Measurements from ENCODE around the gene PBX4. TPM values are rescaled to one million over a fixed set of nuclear protein-coding genes. Genes with fewer than 3 reads are reported as not detected.

The PBX4 gene
- total and polyA plus RNA-seq, 11 donors: 0.43 to 0.69 (median 0.53) TPM; not detected in 8

DNA sequence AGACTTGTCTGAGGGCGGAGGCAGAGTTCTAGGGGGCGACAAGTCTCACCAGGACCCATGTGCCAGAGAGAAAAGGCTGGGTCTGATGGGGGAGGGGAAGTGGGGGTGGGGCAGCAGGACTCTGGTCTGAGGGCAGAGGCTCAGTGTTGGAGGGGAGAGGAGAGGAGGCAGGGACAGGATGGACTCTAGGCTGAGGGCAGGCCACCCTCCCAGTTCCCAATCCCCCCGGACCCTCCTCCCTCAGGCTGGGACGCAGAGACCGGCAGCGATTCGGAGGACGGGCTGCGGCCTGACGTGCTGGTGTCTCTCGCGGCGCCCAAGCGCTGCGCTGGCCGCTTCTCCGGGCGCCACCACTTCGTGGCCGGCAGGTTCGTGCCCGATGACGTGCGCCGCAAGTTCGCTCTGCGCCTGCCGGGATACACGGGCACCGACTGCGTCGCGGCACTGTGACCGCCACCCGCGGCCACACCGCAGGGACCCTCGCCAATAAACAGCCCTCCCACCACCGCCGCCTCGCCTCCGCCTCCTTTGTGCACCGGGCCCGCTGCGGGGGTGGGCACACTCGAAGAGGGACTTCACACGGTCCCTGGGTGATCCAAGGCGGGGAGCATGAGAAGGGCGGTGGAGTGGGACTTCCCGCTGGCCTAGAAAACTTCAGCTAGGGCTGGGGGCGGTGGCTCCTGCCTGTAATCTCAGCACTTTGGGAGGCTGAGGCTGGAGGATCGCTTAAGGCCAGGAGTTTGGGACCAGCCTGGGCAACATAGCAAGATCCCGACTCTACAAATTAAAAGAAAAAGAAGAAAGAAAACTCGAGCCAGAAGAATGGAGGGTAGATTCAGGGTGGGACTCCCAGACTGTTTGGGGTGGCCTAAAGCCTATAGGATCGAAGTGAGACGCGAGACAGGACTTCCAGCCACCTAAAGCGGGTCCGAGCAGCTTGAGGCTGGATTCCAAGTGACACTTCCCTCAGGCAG lies 81.1 kb downstream of the PBX4 start:
- Histone ChIP-seq H3K4me1 (peaks cover 4 to 36% (median 16%) of the 10 kb centered on the region in 12 donors), H3K27ac (no peak overlapping the region), H3K36me3 (peaks cover 0 to 5% (median 0%) of the 10 kb centered on the region in 9 donors), H3K4me3 (peak overlapping the region in 6 of 12 donors; percentile 25 to 52 (median 42)), H3K9me3 (no peaks in the 10 kb centered on the region), H3K27me3 (peaks cover 12 to 47% (median 23%) of the 10 kb centered on the region in 9 donors)
- intact Hi-C loops (cut with DNase I): loop anchor here in 5 of 10 donors (10.0 kb wide), 3 partner anchors 397 to 737 kb away; no protein-coding TSS in a partner anchor
- ATAC-seq (no peak), DNase-seq (no peak)
- TF ChIP-seq, protein P1, sequence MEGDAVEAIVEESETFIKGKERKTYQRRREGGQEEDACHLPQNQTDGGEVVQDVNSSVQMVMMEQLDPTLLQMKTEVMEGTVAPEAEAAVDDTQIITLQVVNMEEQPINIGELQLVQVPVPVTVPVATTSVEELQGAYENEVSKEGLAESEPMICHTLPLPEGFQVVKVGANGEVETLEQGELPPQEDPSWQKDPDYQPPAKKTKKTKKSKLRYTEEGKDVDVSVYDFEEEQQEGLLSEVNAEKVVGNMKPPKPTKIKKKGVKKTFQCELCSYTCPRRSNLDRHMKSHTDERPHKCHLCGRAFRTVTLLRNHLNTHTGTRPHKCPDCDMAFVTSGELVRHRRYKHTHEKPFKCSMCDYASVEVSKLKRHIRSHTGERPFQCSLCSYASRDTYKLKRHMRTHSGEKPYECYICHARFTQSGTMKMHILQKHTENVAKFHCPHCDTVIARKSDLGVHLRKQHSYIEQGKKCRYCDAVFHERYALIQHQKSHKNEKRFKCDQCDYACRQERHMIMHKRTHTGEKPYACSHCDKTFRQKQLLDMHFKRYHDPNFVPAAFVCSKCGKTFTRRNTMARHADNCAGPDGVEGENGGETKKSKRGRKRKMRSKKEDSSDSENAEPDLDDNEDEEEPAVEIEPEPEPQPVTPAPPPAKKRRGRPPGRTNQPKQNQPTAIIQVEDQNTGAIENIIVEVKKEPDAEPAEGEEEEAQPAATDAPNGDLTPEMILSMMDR (IDR thresholded peaks at IDR 0.05): no peak
- no peak for TF ChIP-seq POLR2A (IDR thresholded peaks at IDR 0.05)
- WGBS, 4 donors: 41 to 64% (median 43%) methylated on average over 30 to 59 of the region's 59 CpGs

DNA sequence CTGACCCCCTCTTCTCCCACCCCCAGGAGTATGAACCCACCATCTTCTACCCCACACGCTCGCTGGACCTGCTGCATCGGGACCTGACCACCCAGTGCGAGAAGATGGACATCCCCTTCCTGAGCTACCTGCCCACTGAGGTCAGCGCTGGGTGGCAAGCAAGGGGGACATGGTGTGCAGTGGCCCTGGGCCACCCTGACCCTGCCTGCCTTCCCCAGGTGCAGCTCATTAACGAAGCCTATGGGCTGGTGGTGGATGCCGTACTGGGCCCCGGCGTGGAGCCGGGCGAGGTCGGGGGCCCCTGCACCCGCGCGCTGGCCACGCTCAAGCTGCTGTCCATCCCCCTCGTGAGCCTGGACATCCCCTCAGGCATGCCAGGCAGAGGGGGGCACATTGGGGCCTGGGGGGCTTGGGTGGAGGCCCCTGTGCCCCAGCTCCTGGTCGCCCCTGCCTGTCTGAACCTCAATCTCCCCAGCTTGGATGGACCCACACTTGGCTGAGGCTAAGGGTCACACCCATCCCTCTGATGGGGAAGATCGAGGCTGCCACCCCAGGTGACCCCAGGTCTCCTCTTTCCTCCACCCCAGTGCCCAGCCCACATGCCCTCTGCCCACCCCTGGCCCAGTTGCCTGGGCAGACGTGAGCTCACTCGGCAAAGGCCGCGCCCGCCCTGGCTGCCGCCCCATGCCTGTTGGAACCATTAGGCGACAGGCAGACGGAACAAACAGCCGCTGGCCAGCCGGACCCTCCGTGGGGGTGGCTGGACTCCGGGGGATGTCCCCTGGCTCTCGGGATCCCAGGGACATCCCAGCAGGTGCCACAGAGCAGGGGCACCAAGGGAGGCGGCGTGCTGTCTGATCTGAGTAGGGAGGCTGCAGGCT lies 82.9 kb downstream of the PBX4 start:
- Histone ChIP-seq H3K27me3 (peaks cover 2 to 32% (median 18%) of the 10 kb centered on the region in 9 donors), H3K4me1 (peaks cover 4 to 32% (median 16%) of the 10 kb centered on the region in 12 donors), H3K9me3 (no peaks in the 10 kb centered on the region), H3K4me3 (no peak overlapping the region), H3K27ac (no peak overlapping the region), H3K36me3 (peaks cover 0 to 5% (median 0%) of the 10 kb centered on the region in 9 donors)
- no peak for ATAC-seq
- intact Hi-C loops (cut with DNase I): loop anchor here in 6 of 10 donors (2.0 to 10.0 kb wide), 4 partner anchors 107 to 739 kb away; partner anchors contain the start of gene GMIP (in 1 of the 6)
- DNase-seq: no peak
- 87 to 94% (median 90%) methylated on average over 22 to 34 of the region's 34 CpGs for WGBS, 4 donors
- no peak for TF ChIP-seq POLR2A (IDR thresholded peaks at IDR 0.05)
- TF ChIP-seq, protein P1 (IDR thresholded peaks at IDR 0.05): no peak

DNA sequence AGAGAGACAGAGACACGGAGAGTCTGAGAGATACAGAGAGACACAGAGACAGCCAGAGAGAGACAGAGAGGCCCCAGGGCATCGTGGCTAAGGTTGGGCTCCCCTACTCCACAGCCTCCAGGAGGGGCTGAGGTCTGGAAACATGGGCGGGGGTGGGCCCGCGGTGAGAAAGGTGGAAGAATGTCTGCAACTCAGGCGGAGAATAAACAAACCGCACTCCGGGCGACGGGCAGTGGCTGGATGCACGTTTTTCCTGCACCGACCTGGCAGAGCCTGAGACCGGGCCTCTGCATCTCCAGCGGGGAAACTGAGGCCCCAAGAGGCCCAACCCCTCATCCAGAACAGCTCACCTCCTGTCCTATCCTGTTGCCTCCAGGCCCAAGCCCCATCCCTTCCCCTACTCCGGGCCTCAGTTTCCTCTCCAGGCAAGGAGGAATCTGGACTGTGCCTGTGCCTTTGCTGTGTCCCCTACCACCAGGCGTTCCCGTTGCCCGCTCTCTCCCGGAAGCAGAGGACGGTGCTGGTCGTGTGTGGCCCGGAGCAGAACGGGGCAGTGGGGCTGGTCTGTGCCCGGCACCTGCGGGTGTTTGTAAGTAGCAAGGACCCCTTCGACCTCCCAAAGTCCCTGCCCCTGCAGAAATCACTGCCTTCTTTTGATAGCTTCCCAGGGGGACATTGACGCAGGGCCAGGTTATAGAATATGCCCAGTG lies 83.8 kb downstream of the PBX4 start:
- 83 to 91% (median 88%) methylated on average over 21 to 27 of the region's 27 CpGs for WGBS, 4 donors
- H3K4me3 ChIP-seq: no peak overlapping the region

More for the DNA sequence above, 83.8 kb downstream of the PBX4 start:
- Histone ChIP-seq H3K36me3 (peaks cover 0 to 5% (median 0%) of the 10 kb centered on the region in 9 donors), H3K27me3 (peaks cover 0 to 27% (median 13%) of the 10 kb centered on the region in 9 donors), H3K27ac (no peak overlapping the region), H3K4me1 (peaks cover 4 to 26% (median 14%) of the 10 kb centered on the region in 12 donors), H3K9me3 (no peaks in the 10 kb centered on the region)
- no peak for ATAC-seq
- no peak for DNase-seq
- intact Hi-C loops (cut with DNase I): loop anchor here in 9 of 10 donors (2.0 to 10.0 kb wide), 8 partner anchors 108 to 740 kb away; partner anchors contain the start of gene GMIP (in 4 of the 9)
- no peak for TF ChIP-seq POLR2A (IDR thresholded peaks at IDR 0.05)
- TF ChIP-seq, protein P1 (IDR thresholded peaks at IDR 0.05): no peak

Data from heart left ventricle (tissue), 16 donors.